HepG2 (cell line): ENCODE results near the gene CMIP. TPM values are rescaled to one million over a fixed set of nuclear protein-coding genes. Genes with fewer than 3 reads are reported as not detected.
A peak's percentile ranks its signal among the peaks of the same experiment; 100 is the strongest.

Experiments
- EP300 ChIP-seq, 3 experiments: sonication (generic) in 1 of 3; formaldehyde crosslinking in 1 of 3; IDR thresholded peaks; 2 replicates each; pipeline versions ENCODE4 v1.5.1 to v1.6.1; 2011 to 2020; ENCODE audit warnings: low read depth in 2 of 3, low read length in 2 of 3, borderline replicate concordance in 1 of 3, improper control_type of control experiment in 1 of 3, mild to moderate bottlenecking in 1 of 3, missing genetic modification reagents in 1 of 3, moderate library complexity in 1 of 3
- GTF2F1 ChIP-seq: fragments of 150-350 bp; IDR thresholded peaks from 2 replicates; pipeline ENCODE4 v1.6.1; 2014; ENCODE audit warnings: low read length
- MIXL1 ChIP-seq: IDR thresholded peaks from 2 replicates; pipeline ENCODE4 v1.6.1; 2016
- SOX13 ChIP-seq, 3 experiments: fragments of 450-650 bp in 1 of 3; sonication (generic) in 1 of 3; formaldehyde crosslinking in 1 of 3; IDR thresholded peaks in 2 of 3; conservative IDR thresholded peaks in 1 of 3; 2 replicates each; pipeline versions ENCODE4 v1.5.0 to v1.6.1; 2016 to 2020; ENCODE audit warnings: antibody characterized with exemption in 1 of 3, mild to moderate bottlenecking in 1 of 3, missing compliant biosample characterization in 1 of 3, missing genetic modification reagents in 1 of 3, moderate library complexity in 1 of 3
- SP140L ChIP-seq: sonication (generic); formaldehyde crosslinking; IDR thresholded peaks from 2 replicates; pipeline ENCODE4 v1.4.0; 2020; ENCODE audit warnings: missing genetic modification reagents, borderline replicate concordance
- ZBTB3 ChIP-seq: sonication (generic); formaldehyde crosslinking; IDR thresholded peaks from 2 replicates; pipeline ENCODE4 v1.4.0; 2020; ENCODE audit warnings: low read depth, mild to moderate bottlenecking, moderate library complexity, missing genetic modification reagents, borderline replicate concordance
- ZFP41 ChIP-seq: sonication (generic); formaldehyde crosslinking; IDR thresholded peaks from 2 replicates; pipeline ENCODE4 v1.4.0; 2020; ENCODE audit warnings: mild to moderate bottlenecking, missing genetic modification reagents, borderline replicate concordance
- ZNF34 ChIP-seq: sonication (generic); formaldehyde crosslinking; IDR thresholded peaks from 2 replicates; pipeline ENCODE4 v1.4.0; 2020; ENCODE audit warnings: mild to moderate bottlenecking, missing genetic modification reagents, borderline replicate concordance
- ZNF547 ChIP-seq: sonication (generic); formaldehyde crosslinking; IDR thresholded peaks from 2 replicates; pipeline ENCODE4 v1.5.1; 2020; ENCODE audit warnings: mild to moderate bottlenecking, missing genetic modification reagents
- ZNF709 ChIP-seq: sonication (generic); formaldehyde crosslinking; IDR thresholded peaks from 2 replicates; pipeline ENCODE4 v1.5.0; 2020; ENCODE audit warnings: mild to moderate bottlenecking, missing genetic modification reagents
- ZNF724P ChIP-seq: sonication (generic); formaldehyde crosslinking; IDR thresholded peaks from 2 replicates; pipeline ENCODE4 v1.8.0; 2022; ENCODE audit warnings: missing genetic modification reagents, borderline replicate concordance
- ZNF747 ChIP-seq: sonication (generic); formaldehyde crosslinking; IDR thresholded peaks from 2 replicates; pipeline ENCODE4 v1.8.1; 2023; ENCODE audit warnings: missing genetic modification reagents, mild to moderate bottlenecking, borderline replicate concordance
- ZNF781 ChIP-seq: sonication (generic); formaldehyde crosslinking; IDR thresholded peaks from 2 replicates; pipeline ENCODE4 v1.5.1; 2020; ENCODE audit warnings: borderline replicate concordance, mild to moderate bottlenecking, missing genetic modification reagents; ENCODE audit errors: not compliant biosample characterization
- ZNF878 ChIP-seq: sonication (generic); formaldehyde crosslinking; IDR thresholded peaks from 2 replicates; pipeline ENCODE4 v1.8.1; 2023; ENCODE audit warnings: mild to moderate bottlenecking, missing genetic modification reagents, moderate library complexity
- ZSCAN25 ChIP-seq: sonication (generic); formaldehyde crosslinking; IDR thresholded peaks from 2 replicates; pipeline ENCODE4 v1.8.0; 2022; ENCODE audit warnings: mild to moderate bottlenecking, missing genetic modification reagents
- polyA plus RNA-seq, 8 experiments: library from polyadenylated mRNA; depleted of rRNA in 3 of 8; stranded (reverse) in 7 of 8; unstranded in 1 of 8; fragments of >200 nt; fragmentation: Illumina TruSeq in 4 of 8; extraction: Trizol in 4 of 8; gene quantifications; 2 replicates each; pipeline versions ENCODE4 v1.2.1 to v1.2.3, GENCODE V29; 2011 to 2016; ENCODE audit warnings: low read depth in 4 of 8, missing spikeins in 1 of 8, mixed read lengths in 1 of 8; ENCODE audit not compliant: insufficient read depth in 1 of 8
- total RNA-seq, 5 experiments: library from RNA; depleted of rRNA; stranded (reverse); fragments of >200 nt; fragmentation: Illumina TruSeq; extraction: Trizol; gene quantifications; 2 replicates each; pipeline ENCODE4 v1.2.3, GENCODE V29; 2016; ENCODE audit warnings: low read depth in 1 of 5
- TF ChIP-seq, protein P1 (sequence below): sonication (generic); formaldehyde crosslinking; conservative IDR thresholded peaks from 2 replicates; pipeline ENCODE4 v1.8.0; 2022; ENCODE audit warnings: mild to moderate bottlenecking, moderate library complexity, missing genetic modification reagents
- TF ChIP-seq, protein P2 (sequence below), 2 experiments: sonication (generic) in 1 of 2; formaldehyde crosslinking in 1 of 2; IDR thresholded peaks; 2 replicates each; pipeline versions ENCODE4 v1.4.0 to v1.6.1; 2018 to 2020; ENCODE audit warnings: missing genetic modification reagents in 2 of 2, borderline replicate concordance in 1 of 2, low read depth in 1 of 2, mild to moderate bottlenecking in 1 of 2, missing biosample characterization in 1 of 2
- TF ChIP-seq, protein P3 (sequence below): sonication (generic); formaldehyde crosslinking; IDR thresholded peaks from 2 replicates; pipeline ENCODE4 v1.4.0; 2020; ENCODE audit warnings: missing genetic modification reagents, borderline replicate concordance

CMIP gene
- total and polyA plus RNA-seq, 2 of the 13 experiments (the other 11 are each of a cell fraction or from before 2014, with no cell fraction given), result 10.9 to 18.1 TPM

DNA sequence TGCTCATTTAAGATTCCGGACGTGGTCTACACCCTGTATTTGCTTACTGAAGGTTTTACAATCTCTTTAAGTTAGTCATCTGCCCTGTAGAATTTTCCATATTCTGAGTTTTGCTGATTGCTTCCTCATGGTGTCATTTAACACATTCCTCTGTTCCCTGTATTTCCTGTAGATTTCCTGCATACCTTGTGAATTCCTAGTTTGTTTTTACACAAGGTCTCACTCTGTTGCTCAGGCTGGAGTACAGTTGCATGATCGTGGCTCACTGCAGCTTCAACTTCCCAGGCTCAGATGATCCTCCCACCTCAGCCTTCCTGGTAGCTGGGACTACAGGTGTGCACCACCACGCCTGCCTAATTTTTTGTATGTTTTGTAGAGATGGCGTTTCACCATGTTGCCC, 66.8 kb downstream of the CMIP start (continued):
- TF ChIP-seq, protein P1, sequence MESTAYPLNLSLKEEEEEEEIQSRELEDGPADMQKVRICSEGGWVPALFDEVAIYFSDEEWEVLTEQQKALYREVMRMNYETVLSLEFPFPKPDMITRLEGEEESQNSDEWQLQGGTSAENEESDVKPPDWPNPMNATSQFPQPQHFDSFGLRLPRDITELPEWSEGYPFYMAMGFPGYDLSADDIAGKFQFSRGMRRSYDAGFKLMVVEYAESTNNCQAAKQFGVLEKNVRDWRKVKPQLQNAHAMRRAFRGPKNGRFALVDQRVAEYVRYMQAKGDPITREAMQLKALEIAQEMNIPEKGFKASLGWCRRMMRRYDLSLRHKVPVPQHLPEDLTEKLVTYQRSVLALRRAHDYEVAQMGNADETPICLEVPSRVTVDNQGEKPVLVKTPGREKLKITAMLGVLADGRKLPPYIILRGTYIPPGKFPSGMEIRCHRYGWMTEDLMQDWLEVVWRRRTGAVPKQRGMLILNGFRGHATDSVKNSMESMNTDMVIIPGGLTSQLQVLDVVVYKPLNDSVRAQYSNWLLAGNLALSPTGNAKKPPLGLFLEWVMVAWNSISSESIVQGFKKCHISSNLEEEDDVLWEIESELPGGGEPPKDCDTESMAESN (CRISPR knock-in tag), result no peak
- TF ChIP-seq ZSCAN25 (CRISPR knock-in tag) (no peak), MIXL1 (CRISPR knock-in tag) (peak; percentile 45; the same call in 1 of the 2 replicates), ZBTB3 (0 out of 2 replicates have a peak, but pooled peaks have one; percentile 34), ZNF878 (CRISPR knock-in tag) (0 out of 2 replicates have a peak, but pooled peaks have one; percentile 34), SOX13 (IDR thresholded peaks at IDR 0.05) (no peak), SOX13 (CRISPR knock-in tag; conservative IDR thresholded peaks at IDR 0.05 in 1 of 2, IDR thresholded peaks at IDR 0.05 in 1 of 2) (peak in 1 of 2 experiments; percentile 54; a peak in 1 of 4 replicates), ZNF747 (CRISPR knock-in tag) (no peak), ZNF709 (no peak), ZNF781 (no peak), ZNF724P (no peak), ZNF547 (no peak), ZNF34 (CRISPR knock-in tag) (no peak), GTF2F1 (no peak), EP300 (IDR thresholded peaks at IDR 0.05; ENCODE audit: low read depth in 2 of 2, low read length in 2 of 2) (peak in 1 of 2 experiments; percentile 74; a peak in 1 of 4 replicates), EP300 (CRISPR knock-in tag; IDR thresholded peaks at IDR 0.05; ENCODE audit: borderline replicate concordance) (peak; percentile 41; the same call in 1 of the 2 replicates), SP140L (CRISPR knock-in tag) (no peak), ZFP41 (no peak)
- TF ChIP-seq, protein P2, sequence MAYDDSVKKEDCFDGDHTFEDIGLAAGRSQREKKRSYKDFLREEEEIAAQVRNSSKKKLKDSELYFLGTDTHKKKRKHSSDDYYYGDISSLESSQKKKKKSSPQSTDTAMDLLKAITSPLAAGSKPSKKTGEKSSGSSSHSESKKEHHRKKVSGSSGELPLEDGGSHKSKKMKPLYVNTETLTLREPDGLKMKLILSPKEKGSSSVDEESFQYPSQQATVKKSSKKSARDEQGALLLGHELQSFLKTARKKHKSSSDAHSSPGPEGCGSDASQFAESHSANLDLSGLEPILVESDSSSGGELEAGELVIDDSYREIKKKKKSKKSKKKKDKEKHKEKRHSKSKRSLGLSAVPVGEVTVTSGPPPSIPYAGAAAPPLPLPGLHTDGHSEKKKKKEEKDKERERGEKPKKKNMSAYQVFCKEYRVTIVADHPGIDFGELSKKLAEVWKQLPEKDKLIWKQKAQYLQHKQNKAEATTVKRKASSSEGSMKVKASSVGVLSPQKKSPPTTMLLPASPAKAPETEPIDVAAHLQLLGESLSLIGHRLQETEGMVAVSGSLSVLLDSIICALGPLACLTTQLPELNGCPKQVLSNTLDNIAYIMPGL (CRISPR knock-in tag; IDR thresholded peaks at IDR 0.05; ENCODE audit: borderline replicate concordance in 1 of 2, low read depth in 1 of 2), result no peak
- TF ChIP-seq, protein P3, sequence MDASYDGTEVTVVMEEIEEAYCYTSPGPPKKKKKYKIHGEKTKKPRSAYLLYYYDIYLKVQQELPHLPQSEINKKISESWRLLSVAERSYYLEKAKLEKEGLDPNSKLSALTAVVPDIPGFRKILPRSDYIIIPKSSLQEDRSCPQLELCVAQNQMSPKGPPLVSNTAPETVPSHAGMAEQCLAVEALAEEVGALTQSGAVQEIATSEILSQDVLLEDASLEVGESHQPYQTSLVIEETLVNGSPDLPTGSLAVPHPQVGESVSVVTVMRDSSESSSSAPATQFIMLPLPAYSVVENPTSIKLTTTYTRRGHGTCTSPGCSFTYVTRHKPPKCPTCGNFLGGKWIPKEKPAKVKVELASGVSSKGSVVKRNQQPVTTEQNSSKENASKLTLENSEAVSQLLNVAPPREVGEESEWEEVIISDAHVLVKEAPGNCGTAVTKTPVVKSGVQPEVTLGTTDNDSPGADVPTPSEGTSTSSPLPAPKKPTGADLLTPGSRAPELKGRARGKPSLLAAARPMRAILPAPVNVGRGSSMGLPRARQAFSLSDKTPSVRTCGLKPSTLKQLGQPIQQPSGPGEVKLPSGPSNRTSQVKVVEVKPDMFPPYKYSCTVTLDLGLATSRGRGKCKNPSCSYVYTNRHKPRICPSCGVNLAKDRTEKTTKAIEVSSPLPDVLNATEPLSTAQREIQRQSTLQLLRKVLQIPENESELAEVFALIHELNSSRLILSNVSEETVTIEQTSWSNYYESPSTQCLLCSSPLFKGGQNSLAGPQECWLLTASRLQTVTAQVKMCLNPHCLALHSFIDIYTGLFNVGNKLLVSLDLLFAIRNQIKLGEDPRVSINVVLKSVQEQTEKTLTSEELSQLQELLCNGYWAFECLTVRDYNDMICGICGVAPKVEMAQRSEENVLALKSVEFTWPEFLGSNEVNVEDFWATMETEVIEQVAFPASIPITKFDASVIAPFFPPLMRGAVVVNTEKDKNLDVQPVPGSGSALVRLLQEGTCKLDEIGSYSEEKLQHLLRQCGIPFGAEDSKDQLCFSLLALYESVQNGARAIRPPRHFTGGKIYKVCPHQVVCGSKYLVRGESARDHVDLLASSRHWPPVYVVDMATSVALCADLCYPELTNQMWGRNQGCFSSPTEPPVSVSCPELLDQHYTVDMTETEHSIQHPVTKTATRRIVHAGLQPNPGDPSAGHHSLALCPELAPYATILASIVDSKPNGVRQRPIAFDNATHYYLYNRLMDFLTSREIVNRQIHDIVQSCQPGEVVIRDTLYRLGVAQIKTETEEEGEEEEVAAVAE, result 0 out of 2 replicates have a peak, but pooled peaks have one; percentile 42
